ENCODE data around the gene CD3E. TPM values are rescaled to one million over a fixed set of nuclear protein-coding genes. Genes with fewer than 3 reads are reported as not detected.
A peak's percentile ranks its signal among the peaks of the same experiment; 100 is the strongest.

The CD3E gene
- total and polyA plus RNA-seq, 2 of the 8 experiments (the other 6 are each of a cell fraction or from before 2014, with no cell fraction given): not detected

GRCh38 chr11:118305726-118306125 lies 1.2 kb downstream of the CD3E start:
- Histone ChIP-seq H3K9me3 (ENCODE audit: insufficient read depth in 2 of 2, low read depth in 1 of 2, low read length in 1 of 2) (no peaks in the 10 kb centered on the region), H3K79me2 (ENCODE audit: control insufficient read depth in 1 of 2, insufficient read depth in 2 of 2, low read length in 2 of 2) (no peaks in the 10 kb centered on the region), H2BK120ac (replicated peaks; ENCODE audit: low read depth, low read length) (no peak overlapping the region), H3K23ac (ENCODE audit: insufficient read length) (no peak overlapping the region), H3K27me3 (replicated peaks in 1 of 4; ENCODE audit: control insufficient read depth in 3 of 4, extremely low read depth in 1 of 4, insufficient read depth in 3 of 4, low read length in 3 of 4) (no peaks in the 10 kb centered on the region), H3K27ac (ENCODE audit: low read depth, low read length) (no peak overlapping the region), H3K4me2 (ENCODE audit: insufficient read depth in 1 of 2, low read depth in 2 of 2, low read length in 2 of 2) (no peak overlapping the region), H3K14ac (ENCODE audit: insufficient read length) (no peak overlapping the region), H4K20me1 (replicated peaks in 1 of 2; ENCODE audit: control insufficient read depth in 1 of 2, insufficient read depth in 2 of 2, low read length in 2 of 2) (no peaks in the 10 kb centered on the region), H2AFZ (ENCODE audit: low read length) (peak overlapping the region; percentile 71; the same call in 1 of the 2 replicates), H3K18ac (ENCODE audit: extremely low read depth, low read length) (no peak overlapping the region), H4K5ac (ENCODE audit: insufficient read length, low read depth, low read length) (no peak overlapping the region), H2AK5ac (ENCODE audit: low read depth, low read length) (no peak overlapping the region), H3K9ac (replicated peaks in 1 of 4; ENCODE audit: extremely low read depth in 1 of 4, low read depth in 3 of 4, low read length in 3 of 4) (no peak overlapping the region), H3K4me3 (ENCODE audit: extremely low read depth in 1 of 4, insufficient read depth in 2 of 4, low read depth in 3 of 4, low read length in 4 of 4) (no peak overlapping the region), H2BK5ac (ENCODE audit: low read depth, low read length) (no peak overlapping the region), H3K36me3 (ENCODE audit: control insufficient read depth in 2 of 4, insufficient read depth in 4 of 4, low read length in 3 of 4) (no peaks in the 10 kb centered on the region), H3K56ac (replicated peaks; ENCODE audit: insufficient read length, low read depth, low read length) (no peak overlapping the region), H3K4me1 (replicated peaks in 1 of 4; ENCODE audit: control insufficient read depth in 3 of 4, insufficient read depth in 4 of 4, low read length in 3 of 4) (no peaks in the 10 kb centered on the region), H3K4ac (replicated peaks; ENCODE audit: insufficient read length, low read depth, low read length) (no peak overlapping the region), H2BK15ac (ENCODE audit: low read length) (no peak overlapping the region), H3K79me1 (ENCODE audit: low read depth, low read length) (no peaks in the 10 kb centered on the region), H3K23me2 (ENCODE audit: low read depth, low read length) (no peaks in the 10 kb centered on the region), H4K91ac (replicated peaks; ENCODE audit: insufficient read length, low read length) (no peak overlapping the region), H2BK20ac (ENCODE audit: low read length) (no peak overlapping the region), H2BK12ac (ENCODE audit: low read depth, low read length) (no peak overlapping the region), H4K8ac (ENCODE audit: extremely low read depth, insufficient read depth, low read length) (no peak overlapping the region)
- FAIRE-seq (no peak), DNase-seq (ENCODE audit: low read depth in 1 of 2, low spot score in 2 of 2) (no peak)
- ChIA-PET POLR2A (ENCODE audit: partially characterized antibody) (interaction anchor here (1.3 to 1.7 kb wide), 2 partner anchors 10 to 54 kb away, joined by 3 to 4 read pairs; partner anchors contain the start of gene UBE4A), CTCF (ENCODE audit: partially characterized antibody) (interaction anchor here (1.2 to 1.4 kb wide), 2 partner anchors 107 to 124 kb away, joined by 3 to 4 read pairs; no protein-coding TSS in a partner anchor)
- 86% methylated on average over 8 of the region's 8 CpGs; no CpG with 5 or more reads in 1 of the 2 experiments for WGBS, 2 experiments (ENCODE audit: extremely low coverage in 1 of 2, insufficient coverage in 1 of 2, insufficient read length in 1 of 2, insufficient replicate concordance in 2 of 2, low coverage in 1 of 2, low lambda C conversion rate in 2 of 2, missing lambda C conversion rate in 1 of 2)
- no peak for TF ChIP-seq TAF1 (IDR thresholded peaks at IDR 0.05; ENCODE audit: low read depth, low read length)
- TF ChIP-seq TEAD4 (IDR thresholded peaks at IDR 0.05; ENCODE audit: low read depth, low read length): no peak
- no peak for TF ChIP-seq NANOG (IDR thresholded peaks at IDR 0.05; ENCODE audit: insufficient read depth, low read depth, low read length, poor library complexity, severe bottlenecking)
- TF ChIP-seq CHD2 (IDR thresholded peaks at IDR 0.05; ENCODE audit: low read length): no peak

All from H1 (cell line).